ENCODE data around the gene TPRN. TPM values are rescaled to one million over a fixed set of nuclear protein-coding genes. Genes with fewer than 3 reads are reported as not detected.

Gene TPRN
- total RNA-seq, 1 donor from 2014 or later, result 2.8 TPM

- Histone ChIP-seq H3K4me1 (peaks cover 0 to 11% of the 10 kb centered on the region in 2 donors), H3K27ac (no peak overlapping the region), H3K4me3 (no peak overlapping the region), H3K27me3 (no peaks in the 10 kb centered on the region), H3K9me3 (no peaks in the 10 kb centered on the region), H3K36me3 (peaks cover 62 to 78% of the 10 kb centered on the region in 2 donors)
- intact Hi-C loops (cut with DNase I), result no loop called here
- no peak for DNase-seq (ENCODE audit: low spot score in 2 of 2)
- TF ChIP-seq CTCF (IDR thresholded peaks at IDR 0.05), result no peak
Observed at GRCh38 chr9:137181680-137182079, 18.9 kb downstream of the TPRN start.

GRCh38 chr9:137180491-137180890 lies 20.1 kb downstream of the TPRN start:
- no peaks in the 10 kb centered on the region for H3K4me1 ChIP-seq
- H3K27me3 ChIP-seq, result no peaks in the 10 kb centered on the region
- no peaks in the 10 kb centered on the region for H3K9me3 ChIP-seq
- intact Hi-C loops (cut with DNase I), result no loop called here
- H3K36me3 ChIP-seq, result peaks cover 62 to 67% of the 10 kb centered on the region in 2 donors
- no peak for TF ChIP-seq CTCF (IDR thresholded peaks at IDR 0.05)
- no peak for DNase-seq (ENCODE audit: low spot score in 2 of 2)
- H3K27ac ChIP-seq, result no peak overlapping the region
- no peak overlapping the region for H3K4me3 ChIP-seq

GRCh38 chr9:137179761-137180160 lies 20.8 kb downstream of the TPRN start:
- no peak for TF ChIP-seq CTCF (IDR thresholded peaks at IDR 0.05)
- intact Hi-C loops (cut with DNase I), result no loop called here
- Histone ChIP-seq H3K9me3 (no peaks in the 10 kb centered on the region), H3K27ac (no peak overlapping the region), H3K36me3 (peaks cover 60% of the 10 kb centered on the region in 2 donors), H3K4me3 (no peak overlapping the region), H3K27me3 (no peaks in the 10 kb centered on the region), H3K4me1 (no peaks in the 10 kb centered on the region)
- no peak for DNase-seq (ENCODE audit: low spot score in 2 of 2)

GRCh38 chr9:137178939-137179630 lies 21.5 kb downstream of the TPRN start:
- Histone ChIP-seq H3K4me3 (no peak overlapping the region), H3K9me3 (no peaks in the 10 kb centered on the region), H3K27me3 (no peaks in the 10 kb centered on the region), H3K27ac (no peak overlapping the region), H3K4me1 (no peaks in the 10 kb centered on the region), H3K36me3 (peaks cover 53 to 55% of the 10 kb centered on the region in 2 donors)
- intact Hi-C loops (cut with DNase I), result no loop called here
- TF ChIP-seq CTCF (IDR thresholded peaks at IDR 0.05), result no peak
- DNase-seq (ENCODE audit: low spot score in 2 of 2), result no peak

- Histone ChIP-seq H3K36me3 (peaks cover 46 to 48% of the 10 kb centered on the region in 2 donors), H3K4me1 (no peaks in the 10 kb centered on the region), H3K4me3 (no peak overlapping the region), H3K27ac (no peak overlapping the region), H3K9me3 (no peaks in the 10 kb centered on the region), H3K27me3 (no peaks in the 10 kb centered on the region)
- TF ChIP-seq CTCF (IDR thresholded peaks at IDR 0.05), result no peak
- no peak for DNase-seq (ENCODE audit: low spot score in 2 of 2)
- intact Hi-C loops (cut with DNase I), result no loop called here
Observed at GRCh38 chr9:137178201-137178938, 22.2 kb downstream of the TPRN start.

Data from ascending aorta (tissue), 2 donors.